HG02840 (cell line): Measurements from ENCODE around the gene GMPR2.
"Not testable (repeated sequence)": the region's sequence is repeated elsewhere in the genome, so short reads cannot be mapped to it uniquely, and the experiment has no call there.

Experiments
- ATAC-seq: cut with Tn5 transposase; IDR thresholded peaks from one replicate; pipeline ENCODE4 v1.9.1; 2021; ENCODE audit warnings: mild to moderate bottlenecking, moderate library complexity, moderate number of reproducible peaks; ENCODE audit not compliant: unreplicated experiment, low FRiP score

GMPR2 gene

GRCh38 chr14:24226473-24226872 is 6.3 kb upstream of the GMPR2 start:
- ATAC-seq = no peak

DNA sequence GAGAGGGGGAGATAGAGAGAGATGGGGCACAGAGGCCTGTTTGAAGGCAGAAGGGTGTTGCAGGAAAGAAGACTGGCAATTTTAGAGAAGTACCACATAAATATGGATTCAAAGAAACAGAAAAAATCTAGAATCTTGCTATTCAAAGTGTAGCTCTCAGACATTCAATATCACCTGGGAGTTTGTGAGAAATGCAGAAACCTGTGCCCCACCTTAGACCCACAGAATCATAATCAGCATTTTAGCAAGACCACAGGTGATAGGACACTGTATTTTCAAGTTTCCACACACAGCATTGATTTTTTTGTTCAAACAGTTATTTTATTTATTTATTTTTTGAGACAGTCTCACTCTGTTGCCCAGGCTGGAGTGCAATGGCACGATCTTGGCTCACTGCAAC is 3.8 kb upstream of the GMPR2 start:
- no peak for ATAC-seq

GRCh38 chr14:24231263-24232120 is 1.2 kb upstream of the GMPR2 start:
- ATAC-seq = no peak

DNA sequence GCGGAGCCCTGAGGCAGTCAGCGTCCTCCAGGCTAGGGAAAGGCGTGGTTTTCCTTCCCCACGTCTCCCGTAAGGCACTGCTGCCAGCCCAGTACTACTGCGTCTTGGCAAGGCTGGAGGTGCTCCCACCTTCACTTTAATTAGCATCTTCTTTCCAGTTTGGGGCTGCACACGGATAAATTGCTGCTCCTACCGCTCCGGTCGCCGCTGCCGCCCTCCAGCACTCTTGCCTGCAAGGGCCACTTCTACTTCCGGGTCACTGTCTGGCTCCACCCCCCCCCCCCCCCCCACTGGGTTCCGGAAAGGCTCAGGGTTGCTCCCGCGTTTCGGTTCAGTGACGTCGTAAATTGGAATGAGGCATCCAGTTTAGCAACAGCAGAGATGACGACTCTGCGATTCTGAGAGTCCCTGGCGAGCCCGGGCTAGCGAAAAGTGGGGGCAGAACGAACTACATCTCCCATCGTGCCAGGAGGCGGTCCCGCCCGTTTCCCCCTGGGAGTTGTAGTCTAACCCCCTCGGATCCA is 546 bp upstream of the GMPR2 start, which contains the start of gene NEDD8:
TSS of gene NEDD8 (minus strand) at position 247 of the 524 bp plus-strand sequence. CDS start at position 147, 100 bp downstream.
- peak; percentile 79 for ATAC-seq

DNA sequence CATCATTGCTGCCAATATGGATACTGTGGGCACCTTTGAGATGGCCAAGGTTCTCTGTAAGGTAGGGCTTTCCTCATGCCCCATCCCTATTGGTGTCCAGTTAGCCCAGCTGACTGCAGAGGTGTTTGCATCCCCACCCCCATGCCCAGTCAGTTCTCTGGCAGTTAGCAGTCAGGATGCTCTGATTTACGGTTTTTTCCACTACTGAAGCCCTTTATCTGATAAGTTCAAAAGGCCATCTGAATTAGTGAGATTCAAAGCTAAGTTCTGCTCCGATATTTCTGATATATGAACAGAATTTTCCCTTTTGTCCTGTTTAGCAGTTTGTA is 773 bp downstream of the GMPR2 start:
- no peak for ATAC-seq

DNA sequence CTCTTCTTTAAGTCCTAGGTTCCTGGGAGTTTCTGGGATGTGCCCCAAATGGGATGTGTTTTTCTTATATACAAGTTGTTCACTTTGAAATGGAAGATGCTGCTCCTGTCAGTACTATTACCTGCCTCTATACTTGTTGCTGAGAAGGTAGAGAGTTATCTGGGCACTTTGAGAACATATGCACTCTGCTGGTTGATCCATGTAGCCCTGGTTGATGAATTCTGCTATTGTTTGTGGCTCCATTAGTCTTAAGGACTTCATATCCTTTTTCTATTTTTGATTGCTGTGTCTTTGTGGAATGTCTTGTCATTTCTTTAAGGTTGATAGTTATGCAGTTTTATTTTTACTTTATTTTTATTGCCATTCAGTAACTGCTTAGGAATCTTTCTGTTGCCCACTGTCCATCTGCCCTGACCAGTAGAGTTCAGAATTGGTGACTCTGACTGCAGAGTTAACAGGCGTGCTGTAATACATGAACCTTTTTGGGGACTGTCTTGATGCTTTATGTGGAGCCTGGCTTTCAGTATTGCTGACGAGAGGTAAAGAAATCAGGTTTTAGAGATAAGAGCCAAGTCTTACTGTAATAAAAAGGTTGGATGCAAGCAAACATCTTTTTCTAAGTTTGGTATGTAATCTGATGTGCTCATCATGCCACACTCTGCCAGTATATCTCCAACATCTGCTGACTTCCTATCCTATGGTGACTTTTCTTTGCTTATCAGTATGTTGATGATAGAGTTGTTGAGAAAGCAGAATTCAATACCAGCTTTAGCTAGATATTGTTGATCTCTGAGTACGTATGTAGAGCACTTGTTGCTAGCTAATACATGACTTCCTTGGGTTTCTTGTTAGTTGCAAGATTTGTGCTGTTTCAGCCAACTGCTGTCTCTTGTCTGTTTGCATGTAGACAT is 1.6 kb downstream of the GMPR2 start:
- ATAC-seq = no peak

GRCh38 chr14:24235804-24236688 is 3.3 kb downstream of the GMPR2 start:
- no peak for ATAC-seq

GRCh38 chr14:24236689-24237462 is 4.1 kb downstream of the GMPR2 start:
- ATAC-seq = no peak

- no peak for ATAC-seq
Measured at GRCh38 chr14:24237463-24237955, 4.8 kb downstream of the GMPR2 start.

DNA sequence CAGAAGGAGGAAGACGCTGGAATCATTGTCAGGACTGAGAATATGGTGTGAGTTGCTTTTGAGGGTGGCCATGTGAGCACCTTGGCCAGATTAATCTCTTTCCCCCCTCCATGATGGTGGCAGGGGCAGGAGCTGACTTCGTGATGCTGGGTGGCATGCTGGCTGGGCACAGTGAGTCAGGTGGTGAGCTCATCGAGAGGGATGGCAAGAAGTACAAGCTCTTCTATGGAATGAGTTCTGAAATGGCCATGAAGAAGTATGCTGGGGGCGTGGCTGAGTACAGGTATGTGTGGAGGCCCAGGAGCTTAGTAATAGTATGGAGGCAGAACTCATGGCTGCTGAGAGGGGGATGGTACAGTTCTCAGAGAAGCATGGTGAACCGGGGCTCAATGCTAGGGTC is 5.4 kb downstream of the GMPR2 start:
- no peak for ATAC-seq

DNA sequence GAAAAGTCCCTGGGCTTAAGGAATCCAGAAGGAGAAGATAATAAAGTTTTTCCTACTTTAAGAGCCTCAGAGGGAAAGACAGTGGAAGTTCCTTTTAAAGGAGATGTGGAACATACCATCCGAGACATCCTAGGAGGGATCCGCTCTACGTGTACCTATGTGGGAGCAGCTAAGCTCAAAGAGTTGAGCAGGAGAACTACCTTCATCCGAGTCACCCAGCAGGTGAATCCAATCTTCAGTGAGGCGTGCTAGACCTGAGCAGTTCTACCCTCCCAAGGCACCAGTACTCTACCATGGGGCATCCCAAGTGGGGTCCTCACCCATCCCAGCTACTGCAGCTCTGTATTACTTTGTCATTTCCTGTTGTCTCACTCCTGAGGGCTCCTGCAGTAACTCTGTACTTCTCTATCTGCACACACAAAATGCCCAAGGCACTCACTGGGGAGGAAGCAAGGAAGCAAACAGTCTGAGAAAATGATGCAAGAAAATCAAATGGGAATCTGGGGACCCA is 5.9 kb downstream of the GMPR2 start:
- ATAC-seq = no peak

GRCh38 chr14:24240110-24240918 is 7.6 kb downstream of the GMPR2 start:
- ATAC-seq = no peak

DNA sequence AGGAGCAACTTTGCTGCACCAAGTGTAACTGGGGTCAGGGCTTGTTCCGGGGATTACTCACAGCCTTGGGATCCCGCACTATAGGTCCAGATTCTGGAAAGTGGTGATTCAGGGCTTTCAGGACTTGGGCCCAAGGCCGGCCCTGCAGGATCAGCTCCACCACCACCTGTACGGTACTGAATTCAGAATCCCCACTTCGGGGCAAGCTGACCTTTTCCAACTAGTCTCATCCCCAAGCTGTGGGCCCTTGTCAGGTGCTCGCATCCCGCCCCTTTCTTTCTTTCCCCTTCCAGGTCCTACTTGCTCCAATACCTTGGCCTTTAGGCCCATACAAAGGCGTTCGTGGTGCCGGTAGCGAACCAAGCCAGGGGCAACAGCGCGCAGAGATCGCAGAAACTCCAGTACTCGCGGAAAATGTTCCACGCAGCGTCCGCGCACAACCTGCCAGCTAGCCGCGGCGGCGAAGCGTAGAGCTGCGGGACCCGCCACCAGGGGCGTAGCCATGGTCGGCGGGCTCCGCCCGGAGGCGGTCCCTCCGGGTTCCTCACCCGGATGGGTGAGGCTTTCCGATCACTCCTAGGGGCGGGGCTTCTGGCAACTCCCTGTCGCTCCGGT is 9.2 kb downstream of the GMPR2 start:
- peak; percentile 80 for ATAC-seq

GRCh38 chr14:24243336-24243836 is 10.7 kb downstream of the GMPR2 start:
- no peak for ATAC-seq

DNA sequence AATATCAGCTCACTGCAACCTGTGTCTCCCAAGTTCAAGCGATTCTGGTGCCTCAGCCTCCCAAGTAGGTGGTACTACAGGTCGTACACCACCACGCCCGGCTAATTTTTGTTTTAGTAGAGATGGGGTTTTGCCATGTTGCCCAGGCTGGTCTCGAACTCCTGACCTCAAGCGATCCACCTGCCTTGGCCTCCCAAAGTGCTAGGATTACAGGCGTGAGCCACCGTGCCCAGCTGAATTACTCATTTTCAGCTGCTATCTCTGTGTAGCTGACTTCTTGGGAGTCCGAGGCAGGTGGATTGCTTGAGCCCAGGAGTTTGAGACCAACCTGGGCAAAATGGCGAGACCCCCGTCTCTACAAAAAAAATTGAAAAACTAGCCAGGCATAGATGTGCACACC is 12.6 kb downstream of the GMPR2 start:
- ATAC-seq = not testable (repeated sequence)

- no peak for ATAC-seq
Measured at GRCh38 chr14:24246765-24247212, 14.1 kb downstream of the GMPR2 start.

- no peak for ATAC-seq
Measured at GRCh38 chr14:24247422-24247821, 14.7 kb downstream of the GMPR2 start.
